ENCODE data around the gene MAP4K2. TPM values are rescaled to one million over a fixed set of nuclear protein-coding genes. Genes with fewer than 3 reads are reported as not detected.

MAP4K2 gene
- total and polyA plus RNA-seq, 2 of the 13 experiments (the other 11 are each of a cell fraction or from before 2014, with no cell fraction given): 8.3 to 17.6 TPM

GRCh38 chr11:64777449-64778222, 25.4 kb downstream of the MAP4K2 start (continued):
- TF ChIP-seq, protein P1, sequence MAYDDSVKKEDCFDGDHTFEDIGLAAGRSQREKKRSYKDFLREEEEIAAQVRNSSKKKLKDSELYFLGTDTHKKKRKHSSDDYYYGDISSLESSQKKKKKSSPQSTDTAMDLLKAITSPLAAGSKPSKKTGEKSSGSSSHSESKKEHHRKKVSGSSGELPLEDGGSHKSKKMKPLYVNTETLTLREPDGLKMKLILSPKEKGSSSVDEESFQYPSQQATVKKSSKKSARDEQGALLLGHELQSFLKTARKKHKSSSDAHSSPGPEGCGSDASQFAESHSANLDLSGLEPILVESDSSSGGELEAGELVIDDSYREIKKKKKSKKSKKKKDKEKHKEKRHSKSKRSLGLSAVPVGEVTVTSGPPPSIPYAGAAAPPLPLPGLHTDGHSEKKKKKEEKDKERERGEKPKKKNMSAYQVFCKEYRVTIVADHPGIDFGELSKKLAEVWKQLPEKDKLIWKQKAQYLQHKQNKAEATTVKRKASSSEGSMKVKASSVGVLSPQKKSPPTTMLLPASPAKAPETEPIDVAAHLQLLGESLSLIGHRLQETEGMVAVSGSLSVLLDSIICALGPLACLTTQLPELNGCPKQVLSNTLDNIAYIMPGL (CRISPR knock-in tag; IDR thresholded peaks at IDR 0.05; ENCODE audit: borderline replicate concordance in 1 of 2, low read depth in 1 of 2): no peak

DNA sequence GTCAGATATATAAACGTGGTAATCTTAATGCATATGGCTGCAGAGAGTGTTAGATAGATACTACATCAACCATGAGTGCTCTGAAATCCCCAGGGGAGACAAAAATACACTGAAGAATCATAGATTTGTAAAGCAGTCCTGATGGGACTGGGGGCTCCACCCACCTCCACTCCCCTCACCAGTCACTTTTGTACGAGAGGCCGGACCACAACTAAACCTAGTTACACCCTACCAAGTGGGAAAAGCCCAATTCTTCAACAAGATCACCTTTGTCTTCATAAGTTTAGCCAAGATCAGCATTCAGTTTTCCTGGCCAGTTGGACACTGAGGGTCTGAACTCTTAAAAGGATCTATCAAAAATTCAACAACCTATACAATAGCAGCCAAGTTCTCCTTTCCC, 26.1 kb downstream of the MAP4K2 start:
- H3K79me2 ChIP-seq (ENCODE audit: insufficient read depth, low read length): peaks cover 54% of the 10 kb centered on the region
- intact Hi-C loops (cut with micrococcal nuclease; ENCODE audit: unreplicated experiment) (no loop called here), in situ Hi-C loops (cut with HindIII; ENCODE audit: extremely low pct_ligation_motif_present, low pct_unique_long_range_greater_than_20kb) (no loop called here)
- 21% methylated on average over 3 of the region's 3 CpGs for WGBS (ENCODE audit: low lambda C conversion rate)
- DNase-seq (ENCODE audit: low spot score) (no peak), ATAC-seq (no peak), FAIRE-seq (no peak)
- TSS peak; percentile 45 for BruUV-seq (replicated peaks)
- ChIA-PET CTCF (ENCODE audit: low intra/inter-chr PET ratio, low total read pairs) (no interaction called here), POLR2A (interaction anchor here (0.9 to 1.1 kb wide), 3 partner anchors 11 to 16 kb away, joined by 3 read pairs; no protein-coding TSS in a partner anchor)
- peak overlapping the region; percentile 94 to 98 (median 94) for H3K4me3 ChIP-seq (replicated peaks in 1 of 3; ENCODE audit: insufficient read depth in 1 of 3, low read depth in 2 of 3, low read length in 3 of 3)
- H4K20me1 ChIP-seq (ENCODE audit: insufficient read depth, low read length): peaks cover 56% of the 10 kb centered on the region
- H3K4me1 ChIP-seq (ENCODE audit: insufficient read depth, low read length): peaks cover 52% of the 10 kb centered on the region
- H3K36me3 ChIP-seq (replicated peaks in 1 of 2; ENCODE audit: control insufficient read depth in 1 of 2, insufficient read depth in 2 of 2, low read length in 2 of 2): peaks cover 28 to 54% of the 10 kb centered on the region in 2 experiments
- no peaks in the 10 kb centered on the region for H3K9me3 ChIP-seq (ENCODE audit: low read length)
- H3K9ac ChIP-seq (ENCODE audit: insufficient read depth, low read depth, low read length): peak overlapping the region; percentile 89
- TF ChIP-seq, protein P1 (CRISPR knock-in tag; IDR thresholded peaks at IDR 0.05; ENCODE audit: borderline replicate concordance in 1 of 2, low read depth in 1 of 2): 0 out of 4 replicates have a peak, but pooled peaks of 1 of the 2 experiments have one; percentile 45
- TF ChIP-seq RARG (CRISPR knock-in tag; IDR thresholded peaks at IDR 0.05; ENCODE audit: low read depth): no peak
- H2AFZ ChIP-seq (ENCODE audit: low read length): no peak overlapping the region
- H3K27me3 ChIP-seq (ENCODE audit: control insufficient read depth in 1 of 2, insufficient read depth in 2 of 2, low read length in 2 of 2): no peaks in the 10 kb centered on the region; a peak in 1 of 5 replicates
- H3K4me2 ChIP-seq (ENCODE audit: low read depth, low read length): peak overlapping the region; percentile 95
- peak overlapping the region; percentile 42 for H3K27ac ChIP-seq (ENCODE audit: extremely low read length, insufficient read depth, low read length)
